Mesendoderm (in vitro differentiated cells): ENCODE data around the gene BEX2. TPM values are rescaled to one million over a fixed set of nuclear protein-coding genes. Genes with fewer than 3 reads are reported as not detected.

Experiments used
- small RNA-seq: library from polyadenylated mRNA; stranded (forward); fragments of <200 nt; extraction: miRNeasy Mini kit (QIAGEN cat#:217004); gene quantifications from one replicate; pipeline ENCODE3, GENCODE V24; 2013; ENCODE audit not compliant: insufficient read depth

The BEX2 gene

Small RNA genes lying within 50 kb of the gene (small RNA-seq; reads per million reads assigned to genes)
- not detected for gene Z92846.1
